ENCODE data around the gene PCBP3.

The PCBP3 gene

DNA sequence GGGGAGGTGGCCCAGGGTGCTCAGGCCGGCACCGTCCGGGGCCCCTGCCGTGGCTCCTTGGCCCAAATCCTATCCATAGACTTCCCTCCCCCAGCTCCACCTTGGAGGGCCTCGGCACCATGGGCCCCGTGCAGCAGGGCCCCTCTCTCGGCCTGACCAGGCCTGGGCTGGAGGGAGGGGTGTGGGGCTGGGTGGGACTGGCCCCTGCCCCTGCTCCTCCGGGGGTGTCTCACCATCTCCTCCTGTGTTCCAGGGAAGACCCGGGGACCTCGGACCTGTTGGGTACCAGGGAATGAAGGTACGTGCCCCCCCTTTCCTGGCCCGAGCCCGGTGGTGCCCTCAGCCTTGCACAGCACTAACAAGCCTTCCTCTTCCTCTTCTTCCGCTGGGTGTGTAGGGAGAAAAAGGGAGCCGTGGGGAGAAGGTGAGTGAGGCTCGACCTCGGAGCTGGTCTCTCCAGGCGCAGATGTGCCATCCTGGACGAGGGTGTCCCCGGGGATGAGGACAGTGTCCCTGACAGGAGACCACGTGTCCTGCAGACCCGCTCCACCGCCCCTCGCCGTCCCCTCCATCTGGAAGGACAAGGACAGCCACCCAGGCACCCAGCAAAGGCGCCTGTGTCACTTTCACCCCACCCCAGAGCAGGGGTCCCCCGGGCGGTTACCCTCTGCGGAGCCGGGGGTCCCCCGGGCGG, 346.0 kb downstream of the PCBP3 start:
- no peak for DNase-seq

DNA sequence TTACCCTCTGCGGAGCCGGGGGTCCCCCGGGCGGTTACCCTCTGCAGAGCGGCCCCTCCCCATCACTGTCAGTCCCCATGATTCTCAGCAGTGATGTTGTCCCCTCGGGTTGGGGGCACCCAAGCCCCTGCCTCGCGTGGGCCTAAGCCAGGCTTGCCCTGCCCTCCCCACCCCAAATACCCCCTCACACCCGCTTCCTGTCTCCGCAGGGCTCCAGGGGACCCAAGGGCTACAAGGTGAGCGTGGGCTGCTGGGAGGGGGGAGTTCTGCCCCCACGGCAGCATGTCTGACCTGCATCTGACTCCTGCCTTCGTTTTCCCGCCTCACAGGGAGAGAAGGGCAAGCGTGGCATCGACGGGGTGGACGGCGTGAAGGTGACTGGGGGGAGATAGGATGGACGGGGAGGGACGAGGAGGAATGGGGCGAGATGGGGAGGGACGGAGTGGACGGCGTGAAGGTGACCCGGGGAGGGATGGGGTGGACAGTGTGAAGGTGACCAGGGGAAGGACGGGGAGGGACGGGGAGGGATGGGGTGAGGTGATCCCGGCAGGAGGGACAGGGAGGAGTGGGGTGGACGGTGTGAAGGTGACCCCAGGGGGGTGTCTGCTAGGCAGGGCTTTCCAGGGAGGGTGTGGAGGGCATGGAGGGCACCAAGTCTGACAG, 346.7 kb downstream of the PCBP3 start:
- no peak for DNase-seq

DNA sequence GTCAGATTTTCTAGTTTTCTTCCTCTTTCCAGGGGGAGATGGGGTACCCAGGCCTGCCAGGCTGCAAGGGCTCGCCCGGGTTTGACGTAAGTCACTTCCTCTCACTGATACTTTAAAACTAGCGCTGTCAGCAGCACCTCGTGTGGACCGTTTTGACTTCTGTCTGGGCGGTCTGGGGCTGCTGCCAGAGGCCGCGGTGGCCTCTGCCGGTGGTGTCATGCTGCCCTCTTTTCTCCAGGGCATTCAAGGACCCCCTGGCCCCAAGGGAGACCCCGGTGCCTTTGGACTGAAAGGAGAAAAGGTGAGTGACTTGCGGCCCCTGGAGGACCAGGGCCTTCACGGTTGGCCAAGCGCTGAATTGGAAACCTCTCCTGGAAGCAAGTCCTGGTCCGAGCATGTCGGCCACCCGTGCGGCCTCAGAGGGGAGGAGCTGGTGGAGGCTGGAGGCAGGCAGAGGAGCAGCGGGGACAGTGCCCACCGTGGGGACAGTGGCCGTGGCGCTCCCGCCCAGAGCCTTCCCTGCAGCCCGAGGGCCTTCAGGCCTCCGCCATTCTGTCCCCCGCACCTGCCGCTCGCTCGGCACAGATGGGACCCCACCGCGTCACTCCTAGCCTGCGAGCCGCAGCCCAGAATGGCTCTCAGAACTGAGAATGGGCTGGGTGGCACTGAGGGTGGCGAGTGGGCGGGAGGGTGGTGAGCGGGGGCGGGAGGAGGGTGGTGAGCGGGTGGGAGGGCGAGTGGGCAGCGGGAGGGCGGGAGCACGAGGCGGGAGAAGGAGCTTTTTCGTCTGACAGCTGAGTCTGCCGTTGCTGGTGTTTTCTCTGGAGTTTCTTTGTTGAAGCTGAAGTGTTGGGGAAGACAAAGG, 347.4 kb downstream of the PCBP3 start:
- no peak for DNase-seq

DNA sequence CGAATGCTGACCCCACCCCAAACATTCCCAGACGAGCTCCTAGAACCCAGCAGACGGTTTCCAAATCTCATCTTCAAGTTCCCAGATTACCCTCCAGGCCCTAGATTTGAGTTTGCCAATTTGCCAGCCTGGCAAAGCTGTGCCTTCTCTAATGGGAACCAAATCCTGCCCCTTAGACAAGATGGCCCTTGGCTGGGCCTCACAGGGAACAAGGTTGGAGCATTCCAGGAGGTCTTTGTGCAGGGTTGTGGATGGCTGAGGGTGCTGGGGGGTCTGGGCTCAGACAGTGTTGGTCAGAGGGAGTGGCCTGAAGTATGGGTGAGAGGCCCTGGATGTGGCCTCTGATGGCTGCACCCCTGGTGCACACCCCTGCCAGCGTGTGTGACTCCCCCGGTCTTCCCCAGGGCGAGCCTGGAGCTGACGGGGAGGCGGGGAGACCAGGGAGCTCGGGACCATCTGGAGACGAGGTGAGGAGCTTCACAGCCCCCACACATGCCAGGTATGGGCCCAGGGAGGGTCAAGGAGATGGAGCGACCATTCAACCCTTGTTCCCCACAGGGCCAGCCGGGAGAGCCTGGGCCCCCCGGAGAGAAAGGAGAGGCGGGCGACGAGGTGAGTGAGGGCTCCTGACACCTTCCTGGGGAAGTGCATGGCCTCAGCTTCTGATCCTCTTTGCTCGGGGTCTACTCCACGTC, 348.2 kb downstream of the PCBP3 start:
- DNase-seq, result no peak

Measured in DMS79 (cell line).